Activated T-cell treated with anti-CD3 and anti-CD28 coated beads for 4 hours (primary cell): Measurements from ENCODE around the gene CCDC158.
"Not testable (repeated sequence)": the region's sequence is repeated elsewhere in the genome, so short reads cannot be mapped to it uniquely, and the experiment has no call there.

Experiments
- DNase-seq: peaks from one replicate; pipeline ENCODE4 v3.0.0-alpha.2; 2020

Gene CCDC158

GRCh38 chr4:76429636-76430035 lies 8.7 kb upstream of the CCDC158 start:
- no peak for DNase-seq

- DNase-seq, result no peak
These were observed 5.3 kb upstream of the CCDC158 start for GRCh38 chr4:76426272-76426671.

GRCh38 chr4:76423159-76423558 lies 2.2 kb upstream of the CCDC158 start:
- not testable (repeated sequence) for DNase-seq

- no peak for DNase-seq
These were observed 666 bp downstream of the CCDC158 start for GRCh38 chr4:76420188-76420761.

GRCh38 chr4:76410636-76411035 lies 10.3 kb downstream of the CCDC158 start:
- no peak for DNase-seq

GRCh38 chr4:76407440-76408119 lies 13.4 kb downstream of the CCDC158 start:
- no peak for DNase-seq

GRCh38 chr4:76406081-76406480 lies 14.9 kb downstream of the CCDC158 start:
- no peak for DNase-seq

- DNase-seq, result no peak
These were observed 19.3 kb downstream of the CCDC158 start for GRCh38 chr4:76401654-76402053.

- DNase-seq, result no peak
These were observed 32.6 kb downstream of the CCDC158 start for GRCh38 chr4:76388160-76388908.

GRCh38 chr4:76386566-76387305 lies 34.2 kb downstream of the CCDC158 start:
- no peak for DNase-seq

- no peak for DNase-seq
These were observed 35.0 kb downstream of the CCDC158 start for GRCh38 chr4:76385974-76386373.

- DNase-seq, result no peak
These were observed 36.9 kb downstream of the CCDC158 start for GRCh38 chr4:76384052-76384451.

GRCh38 chr4:76383001-76383400 lies 37.9 kb downstream of the CCDC158 start:
- DNase-seq, result no peak

- no peak for DNase-seq
These were observed 39.0 kb downstream of the CCDC158 start for GRCh38 chr4:76381986-76382385.

GRCh38 chr4:76380561-76380960 lies 40.4 kb downstream of the CCDC158 start:
- DNase-seq, result no peak

GRCh38 chr4:76377911-76378310 lies 43.0 kb downstream of the CCDC158 start:
- DNase-seq, result no peak

GRCh38 chr4:76377481-76377901 lies 43.5 kb downstream of the CCDC158 start:
- DNase-seq, result no peak

GRCh38 chr4:76376534-76376933 lies 44.4 kb downstream of the CCDC158 start:
- no peak for DNase-seq

GRCh38 chr4:76375703-76376102 lies 45.2 kb downstream of the CCDC158 start:
- DNase-seq, result no peak

- DNase-seq, result no peak
These were observed 46.1 kb downstream of the CCDC158 start for GRCh38 chr4:76374798-76375197.

- DNase-seq, result no peak
These were observed 46.9 kb downstream of the CCDC158 start for GRCh38 chr4:76373919-76374552.

GRCh38 chr4:76366737-76367136 lies 54.2 kb downstream of the CCDC158 start:
- no peak for DNase-seq

- no peak for DNase-seq
These were observed 55.3 kb downstream of the CCDC158 start for GRCh38 chr4:76365636-76366035.
